GM12878 (cell line): ENCODE data around the gene ARRDC5. TPM values are rescaled to one million over a fixed set of nuclear protein-coding genes. Genes with fewer than 3 reads are reported as not detected.

Experiments used
- CEBPZ ChIP-seq: fragments of 150-350 bp; IDR thresholded peaks from 2 replicates; pipeline ENCODE4 v1.6.1; 2016; ENCODE audit warnings: low read depth, low read length
- E2F8 ChIP-seq: fragments of 450-650 bp; IDR thresholded peaks from 2 replicates; pipeline ENCODE4 v1.6.1; 2018; ENCODE audit warnings: mild to moderate bottlenecking, low read depth, moderate library complexity; ENCODE audit not compliant: partially characterized antibody
- E4F1 ChIP-seq: fragments of 450-650 bp; IDR thresholded peaks from 2 replicates; pipeline ENCODE4 v1.6.1; 2018; ENCODE audit warnings: borderline replicate concordance, mild to moderate bottlenecking; ENCODE audit not compliant: partially characterized antibody
- FOXM1 ChIP-seq: IDR thresholded peaks from 2 replicates; pipeline ENCODE4 v1.6.1; 2012; ENCODE audit warnings: low read depth, mild to moderate bottlenecking, inconsistent platforms, low read length, moderate library complexity
- GABPA ChIP-seq: IDR thresholded peaks from 2 replicates; pipeline ENCODE4 v1.6.1; 2014; ENCODE audit warnings: antibody characterized with exemption, low read depth, mild to moderate bottlenecking, inconsistent platforms
- IRF4 ChIP-seq: IDR thresholded peaks from 2 replicates; pipeline ENCODE4 v1.6.1; 2011; ENCODE audit warnings: low read depth, low read length
- MEF2B ChIP-seq: fragments of 450-650 bp; IDR thresholded peaks from 2 replicates; pipeline ENCODE4 v1.6.1; 2018; ENCODE audit warnings: mild to moderate bottlenecking, moderate library complexity; ENCODE audit not compliant: partially characterized antibody, poor library complexity, severe bottlenecking
- NBN ChIP-seq: fragments of 450-650 bp; IDR thresholded peaks from 2 replicates; pipeline ENCODE4 v1.6.1; 2016
- POLR2AphosphoS2 ChIP-seq: IDR thresholded peaks from 2 replicates; pipeline ENCODE4 v1.6.1; 2011; ENCODE audit warnings: low read depth, mild to moderate bottlenecking, low read length, improper control_type of control experiment, moderate library complexity
- SIX5 ChIP-seq: IDR thresholded peaks from 2 replicates; pipeline ENCODE4 v1.6.1; 2011; ENCODE audit warnings: mild to moderate bottlenecking, low read depth, low read length, moderate library complexity; ENCODE audit not compliant: severe bottlenecking
- SMAD5 ChIP-seq: IDR thresholded peaks from 2 replicates; pipeline ENCODE4 v1.6.1; 2016; ENCODE audit warnings: antibody characterized with exemption, low read depth
- SUZ12 ChIP-seq: fragments of 200-600 bp; sonication (generic); IDR thresholded peaks from one replicate; pipeline ENCODE4 v1.6.1; 2018; ENCODE audit warnings: antibody characterized with exemption, mild to moderate bottlenecking; ENCODE audit not compliant: unreplicated experiment
- ZBED1 ChIP-seq: IDR thresholded peaks from 2 replicates; pipeline ENCODE4 v1.6.1; 2016; ENCODE audit warnings: borderline replicate concordance
- polyA plus RNA-seq, 11 experiments: library from polyadenylated mRNA; depleted of rRNA in 4 of 11; unstranded in 6 of 11; stranded (reverse) in 5 of 11; fragments of >200 nt; fragmentation: Nextera tagmentation in 4 of 11; fragmentation: Illumina TruSeq in 1 of 11; extraction: Ambion mirVana in 4 of 11; extraction: Trizol in 1 of 11; gene quantifications; 1 replicate in 1 of 11; 2 replicates in 10 of 11; pipeline versions ENCODE4 v1.2.1 to v1.2.3, GENCODE V29; 2011 to 2016; ENCODE audit warnings: inconsistent platforms in 2 of 11, missing spikeins in 2 of 11, low read depth in 1 of 11
- total RNA-seq, 4 experiments: library from RNA; depleted of rRNA in 3 of 4; stranded (reverse); fragments of >200 nt in 3 of 4; fragmentation: Illumina TruSeq in 1 of 4; extraction: Trizol in 1 of 4; gene quantifications; 2 replicates each; pipeline versions ENCODE4 v1.2.1 to v1.2.3, GENCODE V29; 2013 to 2021
- TF ChIP-seq, protein P1 (sequence below): fragments of 450-650 bp; conservative IDR thresholded peaks from 2 replicates; pipeline ENCODE4 v1.6.1; 2017; ENCODE audit warnings: mild to moderate bottlenecking, moderate library complexity
- TF ChIP-seq, protein P2 (sequence below): IDR thresholded peaks from 2 replicates; pipeline ENCODE4 v1.6.1; 2012; ENCODE audit warnings: low read depth, low read length, improper control_type of control experiment
- TF ChIP-seq, protein P3 (sequence below): fragments of 150-350 bp; IDR thresholded peaks from 2 replicates; pipeline ENCODE4 v1.6.1; 2014; ENCODE audit warnings: mild to moderate bottlenecking, low read depth, low read length

ARRDC5 gene
- total and polyA plus RNA-seq, 10 of the 15 experiments (the other 5 are each of a cell fraction or from before 2014, with no cell fraction given) = 0.03 to 0.38 (median 0.12) TPM; not detected in 2

DNA sequence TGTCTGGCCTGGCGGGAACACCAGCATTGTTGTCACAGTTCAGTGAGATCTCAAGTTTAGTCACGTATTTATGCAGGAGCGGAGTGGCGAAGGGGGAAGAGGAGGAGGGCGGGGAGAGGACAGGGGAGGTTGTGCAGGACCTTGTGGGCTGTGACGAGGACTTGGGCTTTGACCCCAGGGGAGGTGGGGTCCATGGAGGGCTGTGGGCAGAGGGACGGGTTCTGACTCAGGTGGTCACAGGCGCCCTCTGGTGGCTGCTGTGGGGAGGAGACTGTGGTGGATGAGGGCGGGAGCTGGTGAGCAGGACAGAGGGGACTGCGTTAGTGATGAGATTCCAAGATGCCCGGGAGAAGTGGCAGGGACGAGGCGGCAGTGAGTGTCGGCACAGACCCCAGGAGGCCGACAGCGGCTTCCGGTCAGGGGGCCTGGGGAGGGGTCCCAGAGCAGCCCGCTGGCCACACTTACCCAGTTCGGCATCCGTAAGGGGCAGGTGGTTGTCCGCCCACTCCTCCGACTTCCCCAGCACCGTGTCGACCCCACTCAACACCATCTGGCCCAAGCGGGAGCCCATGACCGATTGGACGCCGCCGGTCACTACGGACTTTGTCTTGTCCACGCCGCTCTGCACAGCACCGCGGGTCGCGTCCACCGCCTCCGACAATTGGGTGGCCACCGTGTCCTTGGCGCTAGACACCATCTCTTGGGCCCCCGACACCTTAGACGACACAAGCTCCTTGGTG lies 51.0 kb downstream of the ARRDC5 start (continued):
- TF ChIP-seq SMAD5 = no peak
- no peak for TF ChIP-seq GABPA
- no peak for TF ChIP-seq ZBED1
- no peak for TF ChIP-seq FOXM1
- TF ChIP-seq IRF4 = peak; percentile 53; the same call in 1 of the 2 replicates
- TF ChIP-seq, protein P1, sequence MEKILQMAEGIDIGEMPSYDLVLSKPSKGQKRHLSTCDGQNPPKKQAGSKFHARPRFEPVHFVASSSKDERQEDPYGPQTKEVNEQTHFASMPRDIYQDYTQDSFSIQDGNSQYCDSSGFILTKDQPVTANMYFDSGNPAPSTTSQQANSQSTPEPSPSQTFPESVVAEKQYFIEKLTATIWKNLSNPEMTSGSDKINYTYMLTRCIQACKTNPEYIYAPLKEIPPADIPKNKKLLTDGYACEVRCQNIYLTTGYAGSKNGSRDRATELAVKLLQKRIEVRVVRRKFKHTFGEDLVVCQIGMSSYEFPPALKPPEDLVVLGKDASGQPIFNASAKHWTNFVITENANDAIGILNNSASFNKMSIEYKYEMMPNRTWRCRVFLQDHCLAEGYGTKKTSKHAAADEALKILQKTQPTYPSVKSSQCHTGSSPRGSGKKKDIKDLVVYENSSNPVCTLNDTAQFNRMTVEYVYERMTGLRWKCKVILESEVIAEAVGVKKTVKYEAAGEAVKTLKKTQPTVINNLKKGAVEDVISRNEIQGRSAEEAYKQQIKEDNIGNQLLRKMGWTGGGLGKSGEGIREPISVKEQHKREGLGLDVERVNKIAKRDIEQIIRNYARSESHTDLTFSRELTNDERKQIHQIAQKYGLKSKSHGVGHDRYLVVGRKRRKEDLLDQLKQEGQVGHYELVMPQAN = no peak
- peak; percentile 54 for TF ChIP-seq MEF2B
- no peak for TF ChIP-seq SUZ12
- TF ChIP-seq POLR2AphosphoS2 = no peak
- TF ChIP-seq E2F8 = no peak
- TF ChIP-seq, protein P2, sequence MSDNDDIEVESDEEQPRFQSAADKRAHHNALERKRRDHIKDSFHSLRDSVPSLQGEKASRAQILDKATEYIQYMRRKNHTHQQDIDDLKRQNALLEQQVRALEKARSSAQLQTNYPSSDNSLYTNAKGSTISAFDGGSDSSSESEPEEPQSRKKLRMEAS = no peak
- no peak for TF ChIP-seq CEBPZ
- TF ChIP-seq E4F1 = no peak
- TF ChIP-seq SIX5 = no peak
- TF ChIP-seq, protein P3, sequence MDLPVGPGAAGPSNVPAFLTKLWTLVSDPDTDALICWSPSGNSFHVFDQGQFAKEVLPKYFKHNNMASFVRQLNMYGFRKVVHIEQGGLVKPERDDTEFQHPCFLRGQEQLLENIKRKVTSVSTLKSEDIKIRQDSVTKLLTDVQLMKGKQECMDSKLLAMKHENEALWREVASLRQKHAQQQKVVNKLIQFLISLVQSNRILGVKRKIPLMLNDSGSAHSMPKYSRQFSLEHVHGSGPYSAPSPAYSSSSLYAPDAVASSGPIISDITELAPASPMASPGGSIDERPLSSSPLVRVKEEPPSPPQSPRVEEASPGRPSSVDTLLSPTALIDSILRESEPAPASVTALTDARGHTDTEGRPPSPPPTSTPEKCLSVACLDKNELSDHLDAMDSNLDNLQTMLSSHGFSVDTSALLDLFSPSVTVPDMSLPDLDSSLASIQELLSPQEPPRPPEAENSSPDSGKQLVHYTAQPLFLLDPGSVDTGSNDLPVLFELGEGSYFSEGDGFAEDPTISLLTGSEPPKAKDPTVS = no peak
- peak; percentile 89; the same call in 1 of the 2 replicates for TF ChIP-seq NBN
